OCI-LY3 (cell line): ENCODE results near the gene GNG12.

Experiments
- H2AFZ ChIP-seq: fragments of 200-600, 300-600 bp; shearing (Covaris generic); 2 replicates; pipeline ENCODE4 v1.6.0; 2014; ENCODE audit warnings: antibody characterized with exemption, low read depth, low read length
- H3K27ac ChIP-seq: fragments of 200-600, 300-600 bp; sonication (generic); 2 replicates; pipeline ENCODE4 v1.5.1; 2014; ENCODE audit warnings: mild to moderate bottlenecking, low read length, moderate library complexity, mixed read lengths
- H3K27me3 ChIP-seq: fragments of 200-600, 300-600 bp; sonication (generic); 2 replicates; pipeline ENCODE4 v1.6.1; 2014; ENCODE audit warnings: low read depth, low read length, mixed read lengths
- H3K36me3 ChIP-seq: fragments of 200-600, 300-600 bp; sonication (generic); replicated peaks from 2 replicates; pipeline ENCODE3; 2014; ENCODE audit warnings: low read depth, low read length, mixed read lengths
- H3K4me1 ChIP-seq: fragments of 300-600, 200-600 bp; sonication (generic); 2 replicates; pipeline ENCODE4 v1.6.1; 2014; ENCODE audit warnings: low read length, mixed read lengths
- H3K4me2 ChIP-seq: fragments of 200-600, 300-600 bp; sonication (generic); 2 replicates; pipeline ENCODE4 v1.6.1; 2014; ENCODE audit warnings: low read length, mixed read lengths
- H3K4me3 ChIP-seq: fragments of 300-600, 200-600 bp; sonication (generic); 2 replicates; pipeline ENCODE4 v1.5.1; 2014; ENCODE audit warnings: antibody characterized with exemption, mild to moderate bottlenecking, low read length, moderate library complexity
- H3K79me2 ChIP-seq: fragments of 300-600, 200-600 bp; shearing (Covaris generic); 2 replicates; pipeline ENCODE4 v1.6.1; 2014; ENCODE audit warnings: mild to moderate bottlenecking, low read length, mixed read lengths
- H3K9ac ChIP-seq: fragments of 300-600, 200-600 bp; shearing (Covaris generic); 2 replicates; pipeline ENCODE4 v1.6.0; 2014; ENCODE audit warnings: mild to moderate bottlenecking, low read length, moderate library complexity
- H3K9me3 ChIP-seq: fragments of 200-600, 300-600 bp; shearing (Covaris generic); 2 replicates; pipeline ENCODE4 v1.6.1; 2014; ENCODE audit warnings: low read length, mixed read lengths; ENCODE audit not compliant: insufficient read depth
- H4K20me1 ChIP-seq: fragments of 200-600, 300-600 bp; sonication (generic); 2 replicates; pipeline ENCODE4 v1.6.1; 2016; ENCODE audit warnings: low read length, mixed read lengths; ENCODE audit not compliant: insufficient read depth
- EZH2phosphoT487 ChIP-seq: fragments of 200-600 bp; shearing (Covaris generic); IDR thresholded peaks from 2 replicates; pipeline ENCODE4 v1.6.1; 2018; ENCODE audit warnings: antibody characterized with exemption, mixed run types, low read depth
- TF ChIP-seq, protein P1 (sequence below): fragments of 200-600, 300-600 bp; sonication (generic); IDR thresholded peaks from 2 replicates; pipeline ENCODE4 v1.5.1; 2014; ENCODE audit warnings: antibody characterized with exemption, low read length, low read depth

The GNG12 gene

DNA sequence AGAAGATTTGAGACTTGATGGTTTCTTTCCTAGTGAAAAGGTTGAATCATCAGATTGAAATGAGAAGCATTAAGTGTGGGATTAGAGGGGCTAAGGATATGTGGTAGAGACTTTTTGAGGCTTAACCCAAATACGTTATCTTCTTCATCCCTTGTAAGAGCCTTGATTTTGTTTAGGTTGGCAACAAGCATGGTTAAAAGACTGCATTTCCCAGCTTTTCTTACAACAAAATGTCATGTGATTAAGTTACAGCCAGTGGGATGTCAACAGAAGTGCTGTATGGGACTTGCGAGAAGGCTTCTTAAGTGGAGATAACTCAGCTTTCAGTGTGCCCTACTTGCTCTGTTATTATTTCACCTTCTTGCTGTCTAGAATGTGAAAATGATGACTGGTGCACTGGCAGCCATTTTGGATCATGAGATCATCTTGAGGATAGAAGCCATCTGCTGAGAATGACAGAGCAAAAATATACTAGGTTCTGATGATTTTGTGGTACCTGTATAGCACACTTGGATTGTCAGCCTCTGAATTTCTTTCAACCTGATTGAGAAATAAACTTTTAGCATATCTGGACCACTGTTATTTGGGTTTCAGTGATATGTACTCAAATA lies 41.3 kb upstream of the GNG12 start:
- Histone ChIP-seq H3K27ac (no peak overlapping the region), H3K36me3 (no peaks in the 10 kb centered on the region), H4K20me1 (no peaks in the 10 kb centered on the region), H2AFZ (no peak overlapping the region), H3K9me3 (no peaks in the 10 kb centered on the region), H3K9ac (no peak overlapping the region), H3K79me2 (no peaks in the 10 kb centered on the region), H3K4me2 (no peak overlapping the region), H3K4me1 (no peaks in the 10 kb centered on the region), H3K27me3 (no peaks in the 10 kb centered on the region), H3K4me3 (no peak overlapping the region)
- TF ChIP-seq, protein P1, sequence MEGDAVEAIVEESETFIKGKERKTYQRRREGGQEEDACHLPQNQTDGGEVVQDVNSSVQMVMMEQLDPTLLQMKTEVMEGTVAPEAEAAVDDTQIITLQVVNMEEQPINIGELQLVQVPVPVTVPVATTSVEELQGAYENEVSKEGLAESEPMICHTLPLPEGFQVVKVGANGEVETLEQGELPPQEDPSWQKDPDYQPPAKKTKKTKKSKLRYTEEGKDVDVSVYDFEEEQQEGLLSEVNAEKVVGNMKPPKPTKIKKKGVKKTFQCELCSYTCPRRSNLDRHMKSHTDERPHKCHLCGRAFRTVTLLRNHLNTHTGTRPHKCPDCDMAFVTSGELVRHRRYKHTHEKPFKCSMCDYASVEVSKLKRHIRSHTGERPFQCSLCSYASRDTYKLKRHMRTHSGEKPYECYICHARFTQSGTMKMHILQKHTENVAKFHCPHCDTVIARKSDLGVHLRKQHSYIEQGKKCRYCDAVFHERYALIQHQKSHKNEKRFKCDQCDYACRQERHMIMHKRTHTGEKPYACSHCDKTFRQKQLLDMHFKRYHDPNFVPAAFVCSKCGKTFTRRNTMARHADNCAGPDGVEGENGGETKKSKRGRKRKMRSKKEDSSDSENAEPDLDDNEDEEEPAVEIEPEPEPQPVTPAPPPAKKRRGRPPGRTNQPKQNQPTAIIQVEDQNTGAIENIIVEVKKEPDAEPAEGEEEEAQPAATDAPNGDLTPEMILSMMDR, result no peak
- no peak for TF ChIP-seq EZH2phosphoT487

DNA sequence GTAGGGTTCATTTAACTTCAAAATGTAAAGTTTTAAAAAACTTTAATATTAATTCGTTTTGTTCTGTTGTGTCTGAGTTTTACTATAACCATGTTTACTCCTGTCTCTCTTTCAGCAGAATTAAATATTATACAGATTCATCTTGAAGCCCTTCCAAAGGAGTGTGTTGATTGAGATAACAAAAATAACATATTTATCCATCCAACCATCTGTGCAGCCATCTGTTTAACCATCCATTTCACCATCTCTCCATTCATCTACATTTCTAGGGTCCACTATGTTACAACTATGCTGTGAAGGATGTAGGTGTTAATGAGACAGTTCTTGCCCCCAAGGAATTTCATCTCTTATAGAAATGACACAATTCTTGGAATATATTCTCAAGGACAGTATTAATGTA lies 36.0 kb upstream of the GNG12 start:
- Histone ChIP-seq H2AFZ (no peak overlapping the region), H3K4me3 (no peak overlapping the region), H3K27me3 (no peaks in the 10 kb centered on the region), H3K36me3 (no peaks in the 10 kb centered on the region), H3K4me2 (no peak overlapping the region), H3K9ac (no peak overlapping the region), H3K27ac (no peak overlapping the region), H3K79me2 (no peaks in the 10 kb centered on the region), H4K20me1 (no peaks in the 10 kb centered on the region), H3K9me3 (no peaks in the 10 kb centered on the region), H3K4me1 (no peaks in the 10 kb centered on the region)
- no peak for TF ChIP-seq EZH2phosphoT487
- TF ChIP-seq, protein P1, result no peak

DNA sequence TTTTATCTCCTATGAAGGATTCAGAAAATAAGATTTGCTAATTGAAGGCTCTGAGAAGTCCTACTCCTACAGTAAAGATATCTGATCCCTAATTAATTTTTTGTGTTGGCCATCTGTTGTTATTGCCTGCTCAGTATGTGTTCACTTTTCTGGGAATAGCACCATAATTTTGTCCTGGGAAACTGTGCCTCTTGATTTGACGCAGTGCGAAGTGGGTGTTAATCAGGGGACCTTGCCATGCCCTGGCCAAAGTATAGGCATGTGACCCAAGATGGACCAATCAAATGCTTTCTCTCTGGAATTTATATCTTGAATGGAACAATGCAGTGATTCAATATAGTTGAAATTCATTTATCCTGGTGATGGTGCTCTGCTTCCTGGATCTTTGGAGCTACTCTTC lies 30.4 kb upstream of the GNG12 start:
- no peaks in the 10 kb centered on the region for H4K20me1 ChIP-seq
- no peak overlapping the region for H2AFZ ChIP-seq
- H3K36me3 ChIP-seq, result no peaks in the 10 kb centered on the region
- no peak for TF ChIP-seq EZH2phosphoT487
- TF ChIP-seq, protein P1, result no peak
- no peak overlapping the region for H3K4me3 ChIP-seq
- no peaks in the 10 kb centered on the region for H3K79me2 ChIP-seq
- H3K4me1 ChIP-seq, result no peaks in the 10 kb centered on the region
- H3K27me3 ChIP-seq, result no peaks in the 10 kb centered on the region
- no peak overlapping the region for H3K27ac ChIP-seq
- H3K9me3 ChIP-seq, result no peaks in the 10 kb centered on the region
- H3K4me2 ChIP-seq, result no peak overlapping the region
- H3K9ac ChIP-seq, result no peak overlapping the region

DNA sequence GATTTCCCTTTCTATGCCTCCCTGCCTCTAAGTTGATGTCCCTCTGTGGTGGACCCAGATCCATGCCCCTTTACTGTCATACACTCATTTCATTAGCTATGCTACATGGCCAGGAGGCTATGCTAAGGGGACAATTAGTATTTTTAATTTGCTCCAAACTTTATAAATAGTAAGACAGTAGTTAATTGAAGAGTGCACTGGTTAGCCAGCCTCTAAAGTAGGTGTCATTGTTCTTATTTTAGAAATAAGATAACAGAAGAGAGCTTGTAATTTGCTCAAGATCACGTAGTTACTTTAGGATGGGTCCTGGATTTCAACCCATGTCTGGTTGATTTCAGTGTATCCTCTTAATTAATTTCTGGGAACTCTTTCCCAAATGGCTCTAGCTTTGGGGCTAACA lies 29.4 kb upstream of the GNG12 start:
- Histone ChIP-seq H3K9me3 (no peaks in the 10 kb centered on the region), H2AFZ (no peak overlapping the region), H3K4me2 (no peak overlapping the region), H3K27me3 (no peaks in the 10 kb centered on the region), H3K79me2 (no peaks in the 10 kb centered on the region), H3K4me3 (no peak overlapping the region), H4K20me1 (no peaks in the 10 kb centered on the region), H3K4me1 (no peaks in the 10 kb centered on the region), H3K36me3 (no peaks in the 10 kb centered on the region), H3K27ac (no peak overlapping the region), H3K9ac (no peak overlapping the region)
- TF ChIP-seq EZH2phosphoT487, result no peak
- TF ChIP-seq, protein P1, result no peak
